Astrocyte of the cerebellum (primary cell): Measurements from ENCODE around the gene DIAPH1.

Source experiments
- DNase-seq: peaks from one replicate; pipeline ENCODE4 v3.0.0-alpha.2; 2011; ENCODE audit warnings: low read depth
- H3K4me3 ChIP-seq: 2 replicates; pipeline ENCODE4 v1.5.1; 2011; ENCODE audit warnings: mild to moderate bottlenecking, low read depth, low read length, moderate library complexity
- in situ Hi-C: cut with HindIII; loops from 2 replicates; pipeline ENCODE4 v1.10.0; 2017; ENCODE audit warnings: low sequenced_read_pairs
- TF ChIP-seq, protein P1 (sequence below): IDR thresholded peaks from 2 replicates; pipeline ENCODE4 v1.5.1; 2012; ENCODE audit warnings: low read length, low read depth, moderate library complexity, mild to moderate bottlenecking; ENCODE audit errors: missing control alignments

DIAPH1 gene

DNA sequence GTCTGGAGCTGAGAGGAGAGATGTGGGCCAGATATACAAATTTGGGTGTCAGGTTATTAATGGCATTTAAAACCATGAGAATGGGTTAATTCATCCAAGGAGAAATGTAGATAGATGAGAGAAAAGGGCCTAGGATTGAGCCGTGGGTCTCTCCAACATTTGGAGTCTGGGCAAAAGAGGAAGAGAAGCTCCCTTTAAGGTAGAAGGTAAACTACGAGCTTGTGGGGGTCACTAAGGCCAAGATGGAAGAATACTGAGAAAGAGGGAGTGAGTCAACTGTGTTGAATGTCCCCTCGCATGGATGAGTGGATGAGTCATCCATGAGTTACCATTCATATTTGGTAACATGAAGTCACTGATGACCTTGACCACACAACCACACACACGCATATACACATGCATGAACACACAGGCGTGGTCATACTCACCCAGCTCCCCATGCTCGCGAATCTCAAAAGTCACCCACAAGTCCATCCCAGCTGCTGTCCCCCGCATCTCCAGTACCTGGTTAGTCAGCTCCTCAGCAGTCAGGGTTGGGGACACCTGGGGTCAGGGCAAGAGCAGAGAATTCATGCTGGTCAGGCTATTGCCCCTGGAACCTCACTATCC, 39.2 kb upstream of the DIAPH1 start:
- peak; percentile 70 for DNase-seq
- TF ChIP-seq, protein P1, sequence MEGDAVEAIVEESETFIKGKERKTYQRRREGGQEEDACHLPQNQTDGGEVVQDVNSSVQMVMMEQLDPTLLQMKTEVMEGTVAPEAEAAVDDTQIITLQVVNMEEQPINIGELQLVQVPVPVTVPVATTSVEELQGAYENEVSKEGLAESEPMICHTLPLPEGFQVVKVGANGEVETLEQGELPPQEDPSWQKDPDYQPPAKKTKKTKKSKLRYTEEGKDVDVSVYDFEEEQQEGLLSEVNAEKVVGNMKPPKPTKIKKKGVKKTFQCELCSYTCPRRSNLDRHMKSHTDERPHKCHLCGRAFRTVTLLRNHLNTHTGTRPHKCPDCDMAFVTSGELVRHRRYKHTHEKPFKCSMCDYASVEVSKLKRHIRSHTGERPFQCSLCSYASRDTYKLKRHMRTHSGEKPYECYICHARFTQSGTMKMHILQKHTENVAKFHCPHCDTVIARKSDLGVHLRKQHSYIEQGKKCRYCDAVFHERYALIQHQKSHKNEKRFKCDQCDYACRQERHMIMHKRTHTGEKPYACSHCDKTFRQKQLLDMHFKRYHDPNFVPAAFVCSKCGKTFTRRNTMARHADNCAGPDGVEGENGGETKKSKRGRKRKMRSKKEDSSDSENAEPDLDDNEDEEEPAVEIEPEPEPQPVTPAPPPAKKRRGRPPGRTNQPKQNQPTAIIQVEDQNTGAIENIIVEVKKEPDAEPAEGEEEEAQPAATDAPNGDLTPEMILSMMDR = no peak
- in situ Hi-C loops = no loop called here
- H3K4me3 ChIP-seq = no peak overlapping the region

DNA sequence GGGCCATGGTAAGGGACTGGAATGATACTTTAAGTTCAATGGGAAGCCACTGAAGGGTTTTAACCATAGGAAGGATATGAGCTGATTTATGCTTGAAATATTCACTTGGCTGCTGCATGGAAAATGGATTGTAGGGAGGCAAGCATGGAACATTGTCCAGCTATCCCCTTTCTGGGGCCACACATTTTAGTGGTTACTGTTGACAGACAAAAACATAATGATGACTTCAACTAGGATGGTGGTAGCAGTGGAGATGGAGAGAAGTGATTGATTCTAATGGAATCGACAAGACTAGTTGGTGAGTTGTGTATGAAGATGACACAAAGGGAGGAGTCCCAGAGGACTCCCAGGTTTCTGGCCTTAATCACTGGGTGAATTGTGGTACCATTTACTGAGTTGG, 38.6 kb upstream of the DIAPH1 start:
- in situ Hi-C loops = no loop called here
- H3K4me3 ChIP-seq = no peak overlapping the region
- TF ChIP-seq, protein P1 = no peak
- DNase-seq = no peak

DNA sequence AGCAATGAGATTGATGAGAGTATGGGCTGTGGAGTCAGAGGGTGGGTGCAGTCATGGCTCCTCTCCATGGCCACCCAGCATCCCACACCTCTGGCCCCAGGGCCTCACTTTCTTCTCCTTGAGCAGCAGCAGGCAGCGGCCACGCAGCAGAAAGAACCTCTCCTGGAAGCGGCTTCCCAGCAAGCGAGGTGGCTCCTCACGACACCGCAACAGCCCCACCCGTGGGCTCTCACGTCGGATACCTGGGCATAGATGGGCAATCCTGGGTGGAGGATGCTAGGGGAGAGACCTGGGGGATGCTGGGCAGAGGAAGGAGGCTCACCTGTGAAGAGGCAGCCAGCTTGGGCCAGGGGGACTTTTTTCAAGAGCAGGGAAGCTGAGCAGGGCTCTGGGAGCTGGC, 37.6 kb upstream of the DIAPH1 start:
- in situ Hi-C loops = no loop called here
- no peak overlapping the region for H3K4me3 ChIP-seq
- no peak for DNase-seq
- TF ChIP-seq, protein P1 = no peak

GRCh38 chr5:141655020-141655419, 36.2 kb upstream of the DIAPH1 start:
- TF ChIP-seq, protein P1 = no peak
- in situ Hi-C loops = no loop called here
- H3K4me3 ChIP-seq = no peak overlapping the region
- DNase-seq = no peak

GRCh38 chr5:141654298-141654697, 35.5 kb upstream of the DIAPH1 start:
- in situ Hi-C loops = no loop called here
- TF ChIP-seq, protein P1 = no peak
- no peak for DNase-seq
- H3K4me3 ChIP-seq = no peak overlapping the region

- peak overlapping the region; percentile 80 for H3K4me3 ChIP-seq
- TF ChIP-seq, protein P1 = no peak
- in situ Hi-C loops = no loop called here
- no peak for DNase-seq
Observed at GRCh38 chr5:141651728-141652105, 32.9 kb upstream of the DIAPH1 start.
